Fibroblast of lung (primary cell): Measurements from ENCODE around the gene LPP.

ENCODE experiments used
- CTCF ChIP-seq, 2 donors: IDR thresholded peaks in 1 of 2; conservative IDR thresholded peaks in 1 of 2; 1 replicate in 1 of 2; 2 replicates in 1 of 2; pipeline ENCODE4 v1.5.1; 2011 to 2012; ENCODE audit warnings: low read length in 2 of 2, control low read depth in 1 of 2, inconsistent platforms in 1 of 2, low read depth in 1 of 2, mild to moderate bottlenecking in 1 of 2
- EZH2 ChIP-seq: IDR thresholded peaks from 2 replicates; pipeline ENCODE4 v1.5.1; 2012; ENCODE audit warnings: low read length, control low read depth, mild to moderate bottlenecking; ENCODE audit errors: missing control alignments

DNA sequence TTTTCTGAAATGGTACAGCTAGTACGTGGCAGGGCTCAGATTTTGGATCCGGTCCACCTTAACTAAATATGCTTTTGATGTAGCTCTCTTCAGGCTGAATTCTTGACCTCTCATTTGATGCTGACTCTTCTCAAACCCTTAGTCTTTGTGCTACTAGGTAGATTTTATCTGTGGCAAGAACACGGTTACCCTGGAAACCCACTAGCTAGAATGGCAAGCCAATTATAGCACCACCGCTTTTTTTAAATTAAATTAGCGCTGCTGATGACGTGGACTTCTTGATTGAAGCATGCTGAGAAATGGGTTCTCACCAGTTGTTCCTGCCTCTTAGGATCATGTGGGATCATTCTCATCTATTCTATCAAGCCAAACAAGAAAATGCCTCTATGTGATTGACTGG is 421.5 kb downstream of the LPP start:
- TF ChIP-seq CTCF (conservative IDR thresholded peaks at IDR 0.05 in 1 of 2, IDR thresholded peaks at IDR 0.05 in 1 of 2; ENCODE audit: low read depth in 1 of 2, low read length in 2 of 2) (no peak), EZH2 (no peak)
